Mammary epithelial cell (primary cell): ENCODE measurements around the gene GRAMD1A.

ENCODE experiments used
- EZH2 ChIP-seq: IDR thresholded peaks from 2 replicates; pipeline ENCODE4 v1.6.1; 2012; ENCODE audit warnings: low read length, inconsistent platforms, borderline replicate concordance
- TF ChIP-seq, protein P1 (sequence below), 2 donors: IDR thresholded peaks in 1 of 2; conservative IDR thresholded peaks in 1 of 2; 2 replicates each; pipeline ENCODE4 v1.5.1; 2011 to 2012; ENCODE audit warnings: inconsistent platforms in 2 of 2, low read length in 2 of 2, mild to moderate bottlenecking in 2 of 2, control low read depth in 1 of 2, low read depth in 1 of 2; ENCODE audit not compliant: insufficient read depth in 1 of 2; ENCODE audit errors: extremely low read depth in 1 of 2

DNA sequence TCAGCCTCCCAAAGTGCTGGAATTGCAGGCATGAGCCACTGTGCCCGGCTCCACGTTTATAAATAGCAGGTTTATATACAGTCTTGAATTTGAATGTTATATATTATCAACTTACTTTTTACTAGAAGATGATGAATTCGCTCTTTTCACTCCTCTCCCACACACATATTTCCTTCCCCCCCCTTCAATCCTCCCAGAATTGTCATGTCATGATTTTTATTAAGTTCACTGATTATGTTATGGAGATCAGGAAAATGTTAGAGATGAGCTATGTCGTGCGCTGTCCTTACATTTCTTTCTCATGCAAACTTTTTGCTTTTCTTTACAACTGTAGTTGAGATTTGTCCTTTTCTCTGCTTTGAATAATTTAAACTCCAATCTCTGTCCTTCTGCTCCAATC is 17.8 kb upstream of the GRAMD1A start:
- TF ChIP-seq, protein P1, sequence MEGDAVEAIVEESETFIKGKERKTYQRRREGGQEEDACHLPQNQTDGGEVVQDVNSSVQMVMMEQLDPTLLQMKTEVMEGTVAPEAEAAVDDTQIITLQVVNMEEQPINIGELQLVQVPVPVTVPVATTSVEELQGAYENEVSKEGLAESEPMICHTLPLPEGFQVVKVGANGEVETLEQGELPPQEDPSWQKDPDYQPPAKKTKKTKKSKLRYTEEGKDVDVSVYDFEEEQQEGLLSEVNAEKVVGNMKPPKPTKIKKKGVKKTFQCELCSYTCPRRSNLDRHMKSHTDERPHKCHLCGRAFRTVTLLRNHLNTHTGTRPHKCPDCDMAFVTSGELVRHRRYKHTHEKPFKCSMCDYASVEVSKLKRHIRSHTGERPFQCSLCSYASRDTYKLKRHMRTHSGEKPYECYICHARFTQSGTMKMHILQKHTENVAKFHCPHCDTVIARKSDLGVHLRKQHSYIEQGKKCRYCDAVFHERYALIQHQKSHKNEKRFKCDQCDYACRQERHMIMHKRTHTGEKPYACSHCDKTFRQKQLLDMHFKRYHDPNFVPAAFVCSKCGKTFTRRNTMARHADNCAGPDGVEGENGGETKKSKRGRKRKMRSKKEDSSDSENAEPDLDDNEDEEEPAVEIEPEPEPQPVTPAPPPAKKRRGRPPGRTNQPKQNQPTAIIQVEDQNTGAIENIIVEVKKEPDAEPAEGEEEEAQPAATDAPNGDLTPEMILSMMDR (conservative IDR thresholded peaks at IDR 0.05 in 1 of 2, IDR thresholded peaks at IDR 0.05 in 1 of 2; ENCODE audit: extremely low read depth in 1 of 2, insufficient read depth in 1 of 2, low read depth in 1 of 2, low read length in 2 of 2): no peak
- TF ChIP-seq EZH2: no peak
